ENCODE data around the gene IVL.

The IVL gene

DNA sequence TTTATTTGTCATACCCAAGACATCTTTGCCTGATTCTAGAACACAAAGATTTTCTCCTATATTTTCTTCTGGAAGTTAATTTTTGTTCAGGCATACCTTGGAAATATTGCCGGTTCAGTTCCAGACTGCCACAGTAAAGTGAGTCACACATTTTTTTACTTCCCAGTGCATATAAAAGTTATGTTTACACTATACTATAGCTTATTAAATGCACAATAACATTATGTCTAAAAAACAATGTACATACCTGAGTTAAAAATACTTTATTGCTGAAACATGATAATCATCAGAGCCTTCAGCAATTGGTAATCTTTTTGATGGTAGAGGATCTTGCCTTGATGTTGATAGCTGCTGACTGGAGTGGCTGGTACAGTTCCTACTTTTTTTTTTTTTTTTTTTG is 20.2 kb upstream of the IVL start:
- no peak for DNase-seq (ENCODE audit: low read depth in 2 of 2)

DNA sequence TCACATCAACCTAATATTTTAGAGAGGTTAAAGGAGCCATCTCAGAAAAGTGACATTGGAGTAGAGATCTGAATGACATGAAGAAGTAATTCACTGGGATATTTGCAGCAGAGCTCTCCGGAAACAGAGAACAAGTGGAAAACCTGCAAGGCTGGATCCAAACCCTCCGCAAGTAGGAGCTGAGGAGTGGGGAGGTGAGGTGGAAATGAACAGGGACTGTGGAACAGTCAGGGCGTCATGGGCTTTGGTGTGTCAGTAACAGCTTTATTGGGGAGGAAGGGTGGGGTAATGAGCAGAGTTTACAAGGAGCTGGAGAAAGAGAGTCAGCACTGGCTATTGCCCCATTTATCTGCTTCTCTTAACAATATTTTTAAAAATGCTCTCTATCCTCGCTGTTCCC is 9.3 kb upstream of the IVL start:
- no peak for DNase-seq (ENCODE audit: low read depth in 2 of 2)

DNA sequence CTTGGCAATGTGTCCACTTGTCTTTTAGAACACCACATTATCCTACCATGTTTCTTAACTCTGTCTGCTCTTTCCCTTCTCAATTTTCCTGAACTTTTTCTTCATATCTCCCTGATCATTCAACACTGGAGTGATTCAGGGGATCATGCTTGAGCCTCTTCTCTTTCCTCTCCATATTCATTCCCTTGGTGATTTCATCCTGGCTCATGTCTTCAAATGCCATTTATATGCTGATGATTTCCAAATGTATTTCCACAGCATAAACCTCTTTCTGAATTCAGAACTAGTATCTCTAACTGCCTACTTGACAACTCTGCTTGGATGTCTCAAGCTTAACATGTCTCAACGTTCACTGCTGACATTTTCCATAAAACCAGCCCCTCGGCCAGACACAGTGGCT is 8.5 kb upstream of the IVL start:
- no peak for DNase-seq (ENCODE audit: low read depth in 2 of 2)

- DNase-seq (ENCODE audit: low read depth in 2 of 2): no peak
Observed at GRCh38 chr1:152901631-152902030, 6.7 kb upstream of the IVL start.

DNA sequence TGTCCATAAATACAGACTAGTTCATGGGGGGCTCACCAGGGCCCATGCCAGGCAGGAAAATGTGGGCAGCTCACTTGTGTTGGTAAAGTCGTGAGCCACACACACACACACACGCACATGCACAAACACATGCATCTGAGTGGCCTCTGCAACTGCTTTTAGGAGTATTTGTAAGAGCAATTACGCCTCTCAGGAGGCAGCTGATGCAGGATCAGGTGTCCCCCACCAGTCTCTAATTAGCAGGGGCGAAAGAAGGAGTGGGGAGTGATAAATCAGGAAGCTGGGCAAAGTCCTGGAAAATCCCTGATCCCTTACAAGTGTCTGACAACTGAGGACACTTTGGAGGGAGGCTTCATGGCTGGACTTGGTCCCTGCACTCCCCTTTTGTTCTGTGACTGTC is 5.7 kb upstream of the IVL start:
- no peak for DNase-seq (ENCODE audit: low read depth in 2 of 2)

- no peak for DNase-seq (ENCODE audit: low read depth in 2 of 2)
Observed at GRCh38 chr1:152904688-152905440, 3.5 kb upstream of the IVL start.

GRCh38 chr1:152906023-152906565 is 2.3 kb upstream of the IVL start:
- DNase-seq (ENCODE audit: low read depth in 2 of 2): no peak

GRCh38 chr1:152909206-152909605 is 860 bp downstream of the IVL start:
- DNase-seq (ENCODE audit: low read depth in 2 of 2): no peak

GRCh38 chr1:152912471-152912870 is 4.1 kb downstream of the IVL start:
- DNase-seq (ENCODE audit: low read depth in 2 of 2): no peak

GRCh38 chr1:152912900-152913299 is 4.6 kb downstream of the IVL start:
- no peak for DNase-seq (ENCODE audit: low read depth in 2 of 2)

GRCh38 chr1:152917794-152918193 is 9.4 kb downstream of the IVL start:
- DNase-seq (ENCODE audit: low read depth in 2 of 2): no peak

GRCh38 chr1:152919071-152919470 is 10.7 kb downstream of the IVL start:
- no peak for DNase-seq (ENCODE audit: low read depth in 2 of 2)

DNA sequence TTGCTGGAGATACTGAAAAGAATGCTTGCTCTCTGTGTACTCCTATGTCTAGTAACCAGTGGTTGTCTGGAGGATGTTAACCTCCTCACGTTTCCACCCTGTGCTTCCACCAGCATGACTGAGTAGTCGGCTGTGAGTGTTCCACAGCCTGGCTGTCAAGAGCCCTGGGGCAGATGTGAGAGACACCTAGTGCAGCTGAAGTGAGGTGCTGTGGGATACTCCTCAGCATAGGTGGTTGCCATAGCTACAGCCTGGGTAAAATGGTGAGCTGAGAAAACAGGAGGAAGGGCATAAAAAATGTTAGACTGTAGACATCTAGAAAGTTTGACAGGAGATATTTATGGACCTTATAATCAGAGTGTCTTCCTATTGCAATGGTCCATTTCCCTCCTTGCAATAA is 15.8 kb downstream of the IVL start:
- no peak for DNase-seq (ENCODE audit: low read depth in 2 of 2)

DNA sequence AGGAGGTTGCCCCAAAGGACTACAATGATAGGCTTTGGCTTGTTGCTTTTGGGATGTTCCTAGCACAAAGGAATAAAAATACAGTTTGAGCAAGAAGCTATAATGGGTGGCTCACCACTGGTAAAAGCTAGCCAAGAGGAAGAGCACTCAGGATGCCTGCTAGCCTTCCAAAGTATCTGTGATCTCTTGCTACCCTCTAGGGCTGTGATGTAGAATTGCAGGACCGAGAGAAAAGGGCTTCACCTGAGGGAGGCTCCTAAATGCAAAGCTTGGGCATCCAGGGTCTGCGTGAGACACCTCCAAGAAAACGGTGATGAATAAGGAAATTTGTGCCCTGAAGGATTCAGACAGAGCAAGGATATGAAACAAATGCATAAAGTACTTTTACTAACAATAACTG is 17.7 kb downstream of the IVL start:
- no peak for DNase-seq (ENCODE audit: low read depth in 2 of 2)

GRCh38 chr1:152928671-152929070 is 20.3 kb downstream of the IVL start:
- no peak for DNase-seq (ENCODE audit: low read depth in 2 of 2)

GRCh38 chr1:152932170-152932811 is 23.9 kb downstream of the IVL start:
- DNase-seq (ENCODE audit: low read depth in 2 of 2): no peak

GRCh38 chr1:152933196-152933595 is 24.9 kb downstream of the IVL start:
- DNase-seq (ENCODE audit: low read depth in 2 of 2): no peak

- no peak for DNase-seq (ENCODE audit: low read depth in 2 of 2)
Observed at GRCh38 chr1:152940614-152941013, 32.3 kb downstream of the IVL start.

DNA sequence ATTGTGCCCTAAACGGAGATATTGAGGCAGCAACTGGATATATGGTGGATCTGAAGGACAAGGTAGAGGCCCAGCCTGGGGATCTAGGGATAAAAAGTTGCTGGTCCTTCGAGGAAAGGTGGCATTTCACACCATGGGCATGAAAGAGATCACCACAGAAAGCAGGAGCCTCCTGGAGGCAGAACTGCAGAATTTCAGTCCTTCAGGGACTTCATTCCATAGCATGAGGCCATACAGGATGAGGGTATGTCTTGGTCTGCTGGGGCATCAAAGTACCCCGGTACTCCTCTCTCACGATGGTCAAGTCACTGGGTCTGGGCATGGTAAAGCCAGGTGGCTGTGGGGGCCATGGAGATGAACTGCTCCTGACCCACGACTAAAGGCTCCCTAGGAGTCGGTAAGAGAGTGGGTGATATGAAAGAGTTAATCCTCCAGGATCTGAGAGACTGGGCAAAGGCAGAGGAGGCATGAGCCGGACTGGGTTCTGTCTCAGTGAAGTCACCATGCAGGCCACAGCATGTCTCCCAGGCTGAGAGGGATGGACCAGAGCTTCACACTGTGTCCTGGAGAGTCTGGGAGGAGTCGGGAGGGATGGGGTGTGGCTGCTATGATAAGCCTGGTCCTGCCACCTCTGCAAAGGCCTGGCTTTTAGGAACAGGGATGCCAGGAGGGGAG is 32.8 kb downstream of the IVL start:
- no peak for DNase-seq (ENCODE audit: low read depth in 2 of 2)

DNA sequence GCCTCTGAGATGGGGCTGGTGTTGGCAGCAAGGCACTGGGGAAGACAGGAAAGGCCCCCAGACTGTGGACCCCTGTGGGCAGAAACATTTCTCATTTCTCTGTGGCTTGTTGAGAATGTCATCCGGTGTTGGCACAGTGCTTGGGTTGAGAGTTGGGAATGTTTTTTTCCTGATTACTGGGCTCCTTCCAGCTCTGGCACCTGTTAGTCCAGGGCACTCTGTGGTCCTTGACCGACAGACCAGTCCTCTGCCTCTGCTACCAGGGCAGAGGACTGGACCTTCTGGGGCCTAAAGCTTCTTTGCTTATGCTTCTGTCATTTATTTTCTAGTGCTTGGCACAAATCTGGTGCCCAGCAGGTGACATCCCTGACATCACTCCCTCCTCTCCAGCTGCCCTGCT is 33.8 kb downstream of the IVL start:
- no peak for DNase-seq (ENCODE audit: low read depth in 2 of 2)

DNA sequence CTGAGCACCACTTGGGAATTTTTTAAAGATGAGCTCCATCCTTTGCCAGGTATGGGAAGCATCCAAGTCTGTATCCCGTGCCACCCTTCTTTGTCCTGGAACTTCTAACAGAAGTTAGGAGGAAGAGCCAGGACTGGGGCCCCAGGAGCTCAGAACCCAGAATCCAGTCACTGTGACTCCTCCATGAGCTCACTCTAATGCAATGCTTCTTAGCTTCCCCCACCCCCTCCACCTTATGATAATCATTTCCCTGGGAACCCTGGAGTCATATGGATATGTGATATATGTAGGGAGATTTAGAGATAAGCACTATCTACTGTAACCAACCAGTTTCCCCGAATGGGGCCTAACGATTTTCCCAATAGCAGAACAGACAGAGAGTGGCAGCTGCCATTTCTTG is 37.9 kb downstream of the IVL start:
- no peak for DNase-seq (ENCODE audit: low read depth in 2 of 2)

DNA sequence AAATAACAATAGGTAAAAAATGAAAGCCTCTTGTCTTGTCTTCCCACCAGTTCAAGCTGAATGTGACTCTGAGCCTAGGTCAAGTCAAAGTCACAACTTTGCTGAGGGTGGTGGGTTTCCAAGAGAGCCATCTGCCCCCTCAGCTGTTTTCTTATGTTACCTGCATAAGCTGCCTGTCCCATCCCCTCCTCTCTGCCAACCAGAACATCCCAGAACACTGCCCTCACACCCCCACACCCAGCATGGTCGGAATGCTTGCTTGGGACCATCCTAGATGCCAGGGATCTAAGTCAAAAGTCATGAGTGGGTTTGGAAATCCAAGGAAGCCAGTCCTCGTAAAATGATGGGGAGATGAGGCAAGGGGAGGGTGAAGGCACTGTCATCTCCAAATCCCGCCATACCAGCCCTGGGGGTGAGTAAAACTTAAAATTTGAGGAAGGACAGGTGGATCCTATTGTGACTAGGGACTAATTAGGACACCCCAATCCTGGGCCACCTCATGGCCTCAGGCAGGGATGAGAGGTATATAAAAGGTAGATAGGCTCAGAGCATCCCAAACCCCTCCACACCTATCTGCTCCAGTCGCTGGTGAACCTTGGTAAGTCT is 38.4 kb downstream of the IVL start, which contains the start of gene SPRR5:
TSS of gene SPRR5 (plus strand) at position 556 of the 606 bp plus-strand sequence. CDS start 1,349 bp downstream, outside the sequence.
- no peak for DNase-seq (ENCODE audit: low read depth in 2 of 2)

All from stimulated activated CD4-positive, alpha-beta T cell treated with anti-CD3 and anti-CD28 coated beads, Interleukin-12 subunit alpha, Interleukin-12 subunit beta, amount 100 ng/mL, for 24 hours (primary cell).